ENCODE data around the gene LRCOL1. TPM values are rescaled to one million over a fixed set of nuclear protein-coding genes. Genes with fewer than 3 reads are reported as not detected.
A peak's percentile ranks its signal among the peaks of the same experiment; 100 is the strongest.

The LRCOL1 gene
- total RNA-seq, 1 donor from 2014 or later, result not detected

GRCh38 chr12:132575661-132576060 is 34.7 kb downstream of the LRCOL1 start:
- intact Hi-C loops (cut with DNase I), result no loop called here
- no peak for ATAC-seq
- no peak for DNase-seq (ENCODE audit: missing footprints)

GRCh38 chr12:132574271-132574996 is 35.9 kb downstream of the LRCOL1 start:
- DNase-seq (ENCODE audit: missing footprints) (no peak), ATAC-seq (no peak)
- intact Hi-C loops (cut with DNase I), result no loop called here

GRCh38 chr12:132572801-132573760 is 37.3 kb downstream of the LRCOL1 start:
- ATAC-seq (no peak), DNase-seq (ENCODE audit: missing footprints) (no peak)
- intact Hi-C loops (cut with DNase I), result no loop called here

- no peak for ATAC-seq
- DNase-seq (ENCODE audit: missing footprints), result no peak
- intact Hi-C loops (cut with DNase I), result no loop called here
Measured at GRCh38 chr12:132572106-132572505, 38.3 kb downstream of the LRCOL1 start.

- ATAC-seq (no peak), DNase-seq (ENCODE audit: missing footprints) (no peak)
- intact Hi-C loops (cut with DNase I), result no loop called here
Measured at GRCh38 chr12:132571598-132571997, 38.8 kb downstream of the LRCOL1 start.

GRCh38 chr12:132571051-132571450 is 39.3 kb downstream of the LRCOL1 start:
- no peak for ATAC-seq
- intact Hi-C loops (cut with DNase I), result no loop called here
- no peak for DNase-seq (ENCODE audit: missing footprints)

- ATAC-seq (no peak), DNase-seq (ENCODE audit: missing footprints) (no peak)
- intact Hi-C loops (cut with DNase I), result no loop called here
Measured at GRCh38 chr12:132570635-132571034, 39.7 kb downstream of the LRCOL1 start.

GRCh38 chr12:132569856-132570480 is 40.4 kb downstream of the LRCOL1 start:
- intact Hi-C loops (cut with DNase I), result no loop called here
- ATAC-seq, result no peak

DNA sequence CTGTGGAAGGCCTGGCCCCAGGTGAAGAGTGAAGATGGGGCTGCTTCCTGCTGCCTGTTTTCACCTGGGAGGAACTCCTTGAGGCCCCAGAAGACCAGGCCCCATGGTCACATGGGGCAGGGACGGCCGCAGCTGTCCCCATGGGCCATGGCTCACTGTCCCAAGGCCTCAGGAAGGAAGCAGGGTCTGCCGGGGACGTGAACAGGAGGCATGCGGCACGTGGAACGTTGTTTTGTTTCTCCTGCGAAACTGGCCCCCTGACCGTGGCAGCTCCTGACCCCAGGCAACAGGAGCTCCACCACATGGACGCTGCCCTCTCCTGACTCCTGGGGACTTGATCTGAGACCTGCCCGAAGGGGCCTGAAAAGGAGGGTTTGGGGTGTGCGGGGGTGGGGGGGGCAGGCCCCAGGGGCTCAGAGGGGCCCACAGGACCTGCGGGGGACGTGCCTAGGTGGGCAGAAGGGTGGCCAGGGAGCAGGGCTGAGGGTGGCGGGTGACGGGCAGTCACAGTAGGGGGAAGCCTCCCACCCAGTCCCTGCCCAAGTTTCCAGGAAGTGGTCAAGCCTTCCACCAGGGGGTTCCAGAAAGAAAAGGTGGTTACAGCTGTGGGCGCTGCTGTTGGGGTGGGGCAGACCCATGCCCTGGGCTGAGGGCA is 41.4 kb downstream of the LRCOL1 start:
- no peak for DNase-seq (ENCODE audit: missing footprints)
- intact Hi-C loops (cut with DNase I), result no loop called here
- ATAC-seq, result no peak

More at GRCh38 chr12:132569856-132570480, 40.4 kb downstream of the LRCOL1 start:
- DNase-seq (ENCODE audit: missing footprints), result no peak

- no peak for DNase-seq (ENCODE audit: missing footprints)
- no peak for ATAC-seq
- intact Hi-C loops (cut with DNase I), result no loop called here
Measured at GRCh38 chr12:132568301-132568700, 42.1 kb downstream of the LRCOL1 start.

DNA sequence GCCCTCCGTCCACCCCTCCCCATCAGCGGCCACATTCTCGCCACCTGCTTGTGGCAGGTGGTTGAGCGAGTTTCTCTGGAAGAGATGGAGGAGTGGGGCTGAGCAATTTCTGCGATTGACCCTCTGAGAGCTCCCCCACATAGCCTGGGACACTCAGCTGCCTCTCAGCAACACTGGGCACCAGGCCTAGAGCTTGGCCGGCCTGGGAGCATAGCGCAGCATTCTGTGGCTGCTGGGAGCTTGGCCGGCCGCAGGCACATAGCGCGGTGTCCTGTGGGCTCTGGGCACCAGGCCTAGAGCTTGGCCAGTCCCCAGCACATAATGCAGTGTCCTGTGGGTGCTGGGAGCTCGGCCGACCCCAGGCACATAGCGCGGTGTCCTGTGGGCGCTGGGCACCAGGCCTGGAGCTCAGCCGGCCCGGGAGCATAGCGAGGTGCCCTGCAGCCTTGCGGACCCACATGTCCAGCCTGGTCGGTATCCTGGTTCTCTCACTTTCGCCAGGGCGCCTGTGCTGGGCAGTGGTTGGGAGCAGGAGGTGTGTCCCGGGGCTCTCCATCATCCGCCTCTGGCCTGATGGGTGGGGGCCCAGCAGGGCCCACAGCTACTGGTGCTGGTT is 43.8 kb downstream of the LRCOL1 start:
- peak; percentile 42 for ATAC-seq
- intact Hi-C loops (cut with DNase I), result no loop called here
- DNase-seq (ENCODE audit: missing footprints), result no peak

DNA sequence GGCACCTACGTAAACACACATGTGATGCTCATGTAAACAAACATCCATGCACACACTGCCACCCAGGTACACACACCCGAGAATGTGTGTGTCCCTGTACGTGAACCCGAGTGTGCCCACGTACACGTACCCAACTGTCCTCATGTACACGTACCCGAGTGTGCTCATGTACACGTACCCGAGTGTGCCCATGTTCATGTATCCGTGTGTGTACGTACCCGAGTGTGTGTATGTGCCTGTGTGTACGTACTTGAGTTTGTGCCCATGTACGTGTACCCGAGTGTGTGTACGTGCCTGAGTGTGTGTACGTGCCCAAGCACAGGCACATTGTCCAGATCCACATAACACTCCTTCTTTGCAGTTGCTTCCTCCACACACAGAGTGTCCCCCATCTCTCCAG is 45.0 kb downstream of the LRCOL1 start:
- ATAC-seq (no peak), DNase-seq (ENCODE audit: missing footprints) (no peak)
- intact Hi-C loops (cut with DNase I), result no loop called here

DNA sequence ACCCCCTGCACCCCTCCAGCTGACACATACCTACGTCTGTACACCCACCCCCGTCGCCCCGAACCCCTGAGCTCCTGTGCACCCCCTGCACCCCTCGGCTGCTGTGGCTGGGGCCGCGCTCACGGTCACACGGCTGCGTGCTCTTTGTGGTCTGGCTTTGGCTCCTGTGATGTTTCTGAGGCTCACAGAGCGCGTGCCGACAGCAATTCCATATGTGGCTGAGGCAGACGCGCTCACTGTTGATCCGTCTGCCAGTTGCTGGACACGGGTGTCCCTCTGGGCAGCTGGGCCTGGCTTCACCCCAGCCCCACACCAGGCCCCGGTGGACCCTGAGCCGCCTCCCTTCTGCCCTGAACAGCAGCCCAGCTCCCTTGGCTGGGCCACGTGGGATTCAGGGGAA is 46.5 kb downstream of the LRCOL1 start:
- DNase-seq (ENCODE audit: missing footprints) (no peak), ATAC-seq (no peak)
- intact Hi-C loops (cut with DNase I), result no loop called here

- DNase-seq (ENCODE audit: missing footprints) (no peak), ATAC-seq (no peak)
- intact Hi-C loops (cut with DNase I), result no loop called here
Measured at GRCh38 chr12:132562489-132563021, 47.8 kb downstream of the LRCOL1 start.

GRCh38 chr12:132561427-132562156 is 48.8 kb downstream of the LRCOL1 start:
- intact Hi-C loops (cut with DNase I), result no loop called here
- no peak for ATAC-seq
- no peak for DNase-seq (ENCODE audit: missing footprints)

DNA sequence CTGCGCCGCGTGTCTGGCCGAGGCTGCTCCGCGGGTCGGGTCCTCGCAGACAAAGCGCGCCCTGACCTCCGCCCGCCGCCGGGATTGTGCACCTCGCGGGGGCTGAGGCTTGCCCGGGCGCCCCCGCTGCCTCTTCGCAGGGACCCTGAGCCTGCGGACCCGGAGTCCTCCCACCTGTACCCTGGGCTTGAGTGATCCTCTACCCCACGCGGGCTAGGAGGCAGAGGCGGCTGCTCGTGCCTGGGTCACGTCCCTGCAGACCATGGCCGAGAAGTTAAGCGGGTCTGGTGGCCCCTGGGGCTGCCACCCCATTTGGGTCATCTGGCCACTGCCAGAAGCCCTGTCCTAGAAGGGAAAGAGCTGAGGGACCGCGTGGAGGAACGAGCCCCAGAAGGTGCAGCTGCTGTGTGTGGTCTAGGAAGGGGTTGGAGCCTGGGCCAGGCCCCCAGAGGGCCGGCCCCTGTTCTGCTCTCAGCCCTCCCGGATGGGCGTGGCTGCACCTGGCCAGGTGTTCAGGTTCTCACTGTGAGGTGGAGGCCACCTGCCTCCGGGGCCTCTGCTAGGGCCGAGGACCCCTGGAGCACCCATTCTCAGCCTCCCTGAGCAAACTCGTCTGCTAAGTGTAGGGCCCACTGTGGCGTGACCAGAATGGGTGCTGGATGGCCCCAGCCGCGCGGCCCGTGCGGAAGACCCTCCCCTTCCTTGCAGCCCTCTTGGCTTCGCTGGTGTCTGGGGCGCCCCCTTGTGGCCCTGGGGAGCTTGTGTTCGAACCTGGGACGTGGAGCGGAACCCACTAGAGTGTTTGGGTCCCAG is 49.6 kb downstream of the LRCOL1 start:
- DNase-seq (ENCODE audit: missing footprints) (no peak), ATAC-seq (peak; percentile 4)
- intact Hi-C loops (cut with DNase I), result no loop called here

DNA sequence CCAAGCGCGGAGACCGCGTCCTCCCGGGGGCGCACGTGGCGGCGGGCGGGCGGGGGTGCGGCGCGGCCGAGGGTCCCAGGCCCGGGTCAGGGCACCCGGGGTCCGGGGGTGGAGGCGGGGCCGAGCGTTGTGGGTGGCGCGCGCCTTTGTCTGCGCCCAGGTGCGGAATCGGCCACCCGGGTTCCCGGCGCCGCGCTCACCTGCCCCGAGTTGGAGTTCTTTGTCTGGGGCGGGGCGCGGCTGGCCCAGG is 50.1 kb downstream of the LRCOL1 start:
- DNase-seq (ENCODE audit: missing footprints), result no peak
- intact Hi-C loops (cut with DNase I), result no loop called here
- ATAC-seq, result no peak
